HCT116 (cell line): ENCODE measurements around the gene WLS. TPM values are rescaled to one million over a fixed set of nuclear protein-coding genes. Genes with fewer than 3 reads are reported as not detected.

Experiments used
- ATAC-seq: fragments of 200-7000 bp; cut with Tn5 transposase; 2 replicates; pipeline ENCODE4 v1.9.1; 2020; ENCODE audit warnings: mild to moderate bottlenecking, moderate library complexity
- BruUV-seq: library from RNA; stranded (reverse); fragments of 400-500 nt; replicated peaks from 2 replicates; lab custom pipeline; 2021; lab: Mats Ljungman, UMichigan
- CTCF ChIA-PET: fragments of 300-600 bp; sonication (Branson Sonifier 250); formaldehyde crosslinking; loops from one replicate; lab custom pipeline; 2021; ENCODE audit warnings: antibody characterized with exemption; lab: Charles Lee
- POLR2A ChIA-PET: fragments of 300-600, 350-600 bp; sonication (Branson Sonifier 250); formaldehyde crosslinking; loops from one replicate; lab custom pipeline; 2021; ENCODE audit warnings: antibody characterized with exemption; lab: Charles Lee
- RAD21 ChIA-PET, 2 experiments: fragments of 300-600 bp; sonication (Branson Sonifier 250); formaldehyde crosslinking; loops; one replicate each; lab custom pipeline; 2023; ENCODE audit warnings: low total read pairs in 2 of 2; ENCODE audit not compliant: uncharacterized antibody in 2 of 2, unreplicated experiment in 2 of 2, low non-redundant PET in 1 of 2; lab: Charles Lee
- DNase-seq: peaks from one replicate; pipeline ENCODE4 v3.0.0-alpha.2; 2010; ENCODE audit warnings: low read depth, low spot score
- H2AFZ ChIP-seq: fragments of 200-600 bp; shearing (Covaris generic), sonication (generic); 2 replicates; pipeline ENCODE4 v1.6.1; 2017; ENCODE audit warnings: low read depth, mixed run types, mixed read lengths, antibody characterized with exemption, low read length; ENCODE audit not compliant: poor library complexity, severe bottlenecking
- H3K27ac ChIP-seq: 2 replicates; pipeline ENCODE4 v1.5.1; 2012; ENCODE audit warnings: low read depth, low read length
- H3K27me3 ChIP-seq: fragments of 200-600 bp; sonication (generic); 2 replicates; pipeline ENCODE4 v1.6.1; 2016; ENCODE audit warnings: mixed run types, low read length, mixed read lengths; ENCODE audit not compliant: insufficient read depth
- H3K36me3 ChIP-seq, 2 experiments: fragments of 200-500 bp in 1 of 2; fragments of 200-600 bp in 1 of 2; sonication (Bioruptor generic) in 1 of 2; sonication (generic) in 1 of 2; 2 replicates each; pipeline versions ENCODE4 v1.5.1 to v1.6.1; 2014 to 2016; ENCODE audit warnings: low read length in 2 of 2, inconsistent platforms in 1 of 2, mixed read lengths in 1 of 2, mixed run types in 1 of 2; ENCODE audit not compliant: insufficient read depth in 2 of 2, control insufficient read depth in 1 of 2
- H3K4me1 ChIP-seq, 2 experiments: fragments of 200-600 bp in 1 of 2; sonication (generic) in 1 of 2; 2 replicates each; pipeline versions ENCODE4 v1.5.1 to v1.6.1; 2012 to 2017; ENCODE audit warnings: low read length in 2 of 2, inconsistent platforms in 1 of 2, mild to moderate bottlenecking in 1 of 2, mixed read lengths in 1 of 2, mixed run types in 1 of 2, moderate library complexity in 1 of 2; ENCODE audit not compliant: insufficient read depth in 2 of 2, control insufficient read depth in 1 of 2
- H3K4me2 ChIP-seq: fragments of 200-600 bp; sonication (generic); 2 replicates; pipeline ENCODE4 v1.6.1; 2017; ENCODE audit warnings: mixed run types, low read length, mixed read lengths
- H3K4me3 ChIP-seq, 2 experiments: fragments of 200-600 bp in 1 of 2; sonication (generic) in 1 of 2; replicated peaks in 1 of 2; 2 replicates each; pipeline ENCODE4 v1.5.1; 2011 to 2016; ENCODE audit warnings: low read length in 2 of 2, control low read depth in 1 of 2, low read depth in 1 of 2, mild to moderate bottlenecking in 1 of 2, mixed read lengths in 1 of 2, mixed run types in 1 of 2
- H3K79me2 ChIP-seq: fragments of 200-600 bp; sonication (generic); 2 replicates; pipeline ENCODE4 v1.6.1; 2017; ENCODE audit warnings: mild to moderate bottlenecking, mixed run types, low read length, moderate library complexity, mixed read lengths; ENCODE audit not compliant: insufficient read depth
- H3K9ac ChIP-seq: fragments of 200-600 bp; sonication (generic); 2 replicates; pipeline ENCODE4 v1.6.1; 2016; ENCODE audit warnings: low read length, mixed read lengths
- H3K9me2 ChIP-seq: fragments of 200-600 bp; sonication (generic), shearing (Covaris generic); 2 replicates; pipeline ENCODE4 v1.6.1; 2017; ENCODE audit warnings: mixed run types, mild to moderate bottlenecking, moderate library complexity; ENCODE audit not compliant: insufficient read depth
- H3K9me3 ChIP-seq, 2 experiments: fragments of 200-500 bp in 1 of 2; fragments of 200-600 bp in 1 of 2; sonication (Bioruptor generic) in 1 of 2; sonication (generic) in 1 of 2; 2 replicates each; pipeline ENCODE4 v1.6.1; 2014 to 2017; ENCODE audit warnings: low read length in 2 of 2, mixed read lengths in 2 of 2, inconsistent platforms in 1 of 2, low read depth in 1 of 2, mild to moderate bottlenecking in 1 of 2, mixed run types in 1 of 2, moderate library complexity in 1 of 2; ENCODE audit not compliant: control insufficient read depth in 1 of 2, insufficient read depth in 1 of 2
- H4K20me1 ChIP-seq: fragments of 200-600 bp; sonication (generic), shearing (Covaris generic); 2 replicates; pipeline ENCODE4 v1.6.1; 2017; ENCODE audit warnings: mixed run types, mild to moderate bottlenecking, moderate library complexity; ENCODE audit not compliant: insufficient read depth
- CBX3 ChIP-seq: IDR thresholded peaks from 2 replicates; pipeline ENCODE4 v1.6.1; 2012; ENCODE audit warnings: low read depth
- CEBPB ChIP-seq: IDR thresholded peaks from 2 replicates; pipeline ENCODE4 v1.6.1; 2012; ENCODE audit warnings: low read depth
- EGR1 ChIP-seq: IDR thresholded peaks from 2 replicates; pipeline ENCODE4 v1.6.1; 2012; ENCODE audit warnings: low read depth
- ELF1 ChIP-seq: IDR thresholded peaks from 2 replicates; pipeline ENCODE4 v1.6.1; 2012; ENCODE audit warnings: low read depth, borderline replicate concordance
- EZH2phosphoT487 ChIP-seq: fragments of 200-600 bp; IDR thresholded peaks from 2 replicates; pipeline ENCODE4 v1.6.1; 2018; ENCODE audit warnings: antibody characterized with exemption, borderline replicate concordance
- POLR2AphosphoS5 ChIP-seq: IDR thresholded peaks from 2 replicates; pipeline ENCODE4 v1.6.1; 2011; ENCODE audit warnings: mild to moderate bottlenecking, low read depth, low read length, moderate library complexity
- RAD21 ChIP-seq: IDR thresholded peaks from 2 replicates; pipeline ENCODE4 v1.6.1; 2012; ENCODE audit warnings: low read depth, mild to moderate bottlenecking
- SIN3A ChIP-seq: IDR thresholded peaks from 2 replicates; pipeline ENCODE4 v1.6.1; 2012; ENCODE audit warnings: low read depth
- SRF ChIP-seq: IDR thresholded peaks from 2 replicates; pipeline ENCODE4 v1.6.1; 2012; ENCODE audit warnings: low read depth
- YY1 ChIP-seq: IDR thresholded peaks from 2 replicates; pipeline ENCODE4 v1.6.1; 2011; ENCODE audit warnings: low read length, low read depth, moderate library complexity, mild to moderate bottlenecking; ENCODE audit not compliant: insufficient replicate concordance; ENCODE audit errors: extremely low read depth
- ZFX ChIP-seq: fragments of 450-650 bp; IDR thresholded peaks from 2 replicates; pipeline ENCODE4 v1.6.1; 2017
- ZNF274 ChIP-seq: fragments of 200-500 bp; sonication (Bioruptor generic); IDR thresholded peaks from 2 replicates; pipeline ENCODE4 v1.6.1; 2014; ENCODE audit warnings: mild to moderate bottlenecking, low read depth, low read length, inconsistent platforms
- intact Hi-C: fragments of 100-400 bp; cut with micrococcal nuclease; formaldehyde crosslinking; loops from 2 replicates; pipeline ENCODE4 v1.10.0; 2022
- total RNA-seq: library from RNA; stranded (reverse); gene quantifications from one replicate; pipeline ENCODE4 v1.2.1, GENCODE V29; 2021; ENCODE audit not compliant: unreplicated experiment
- TF ChIP-seq, protein P1 (sequence below): IDR thresholded peaks from 2 replicates; pipeline ENCODE4 v1.6.1; 2011; ENCODE audit warnings: mild to moderate bottlenecking, low read length, moderate library complexity; ENCODE audit not compliant: insufficient replicate concordance; ENCODE audit errors: extremely low read depth
- TF ChIP-seq, protein P2 (sequence below): IDR thresholded peaks from 2 replicates; pipeline ENCODE4 v1.6.1; 2012
- TF ChIP-seq, protein P3 (sequence below): IDR thresholded peaks from 2 replicates; pipeline ENCODE4 v1.6.1; 2012; ENCODE audit warnings: low read depth
- TF ChIP-seq, protein P4 (sequence below), 3 experiments: fragments of 200-600 bp in 1 of 3; sonication (generic) in 1 of 3; IDR thresholded peaks in 2 of 3; conservative IDR thresholded peaks in 1 of 3; 2 replicates each; pipeline ENCODE4 v1.5.1; 2012 to 2017; ENCODE audit warnings: low read depth in 2 of 3, low read length in 2 of 3, antibody characterized with exemption in 1 of 3, borderline replicate concordance in 1 of 3, control low read depth in 1 of 3, mild to moderate bottlenecking in 1 of 3, mixed read lengths in 1 of 3, mixed run types in 1 of 3, moderate library complexity in 1 of 3; ENCODE audit not compliant: insufficient read depth in 1 of 3

The WLS gene
- total RNA-seq, 1 experiment from 2014 or later, result 38.0 TPM

DNA sequence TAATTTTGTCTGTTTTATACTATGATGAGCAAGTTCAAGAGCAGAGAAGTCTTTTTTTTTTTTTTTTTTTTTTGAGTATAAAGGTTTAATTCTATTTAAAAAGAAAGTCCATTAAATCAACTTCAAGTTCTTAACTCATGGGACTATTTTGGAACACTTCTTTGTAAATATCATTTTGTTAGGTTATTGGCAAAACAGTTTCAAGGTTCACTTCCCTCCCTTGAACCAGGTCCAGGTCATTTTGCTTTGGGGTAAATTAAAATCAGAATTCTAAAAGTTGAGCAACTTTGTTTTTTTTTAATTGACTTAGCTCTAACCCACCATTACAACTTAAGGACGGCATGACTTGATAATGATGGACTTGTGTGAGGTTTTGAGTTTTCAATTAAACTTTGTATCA is 72.3 kb downstream of the WLS start:
- BruUV-seq, result no TSS peak
- Histone ChIP-seq H2AFZ (no peak overlapping the region), H3K9ac (no peak overlapping the region), H3K27me3 (no peaks in the 10 kb centered on the region), H4K20me1 (no peaks in the 10 kb centered on the region), H3K27ac (no peak overlapping the region), H3K4me1 (no peaks in the 10 kb centered on the region), H3K9me3 (no peaks in the 10 kb centered on the region), H3K36me3 (peaks cover 0 to 3% of the 10 kb centered on the region in 2 experiments; a peak in 1 of 4 replicates), H3K4me3 (no peak overlapping the region), H3K4me2 (no peak overlapping the region), H3K9me2 (no peaks in the 10 kb centered on the region), H3K79me2 (no peaks in the 10 kb centered on the region)
- ATAC-seq (no peak), DNase-seq (no peak)
- ChIA-PET CTCF (no interaction called here), RAD21 (no interaction called here), POLR2A (interaction anchor here (0.7 kb wide), 1 partner anchor 139 kb away, joined by 3 read pairs; no protein-coding TSS in a partner anchor)
- intact Hi-C loops, result no loop called here
- TF ChIP-seq ZNF274 (no peak), ELF1 (no peak), RAD21 (no peak), CEBPB (no peak), ZFX (no peak), CBX3 (no peak), EGR1 (no peak), SRF (no peak), EZH2phosphoT487 (no peak), SIN3A (no peak), POLR2AphosphoS5 (no peak), YY1 (no peak)
- TF ChIP-seq, protein P1, sequence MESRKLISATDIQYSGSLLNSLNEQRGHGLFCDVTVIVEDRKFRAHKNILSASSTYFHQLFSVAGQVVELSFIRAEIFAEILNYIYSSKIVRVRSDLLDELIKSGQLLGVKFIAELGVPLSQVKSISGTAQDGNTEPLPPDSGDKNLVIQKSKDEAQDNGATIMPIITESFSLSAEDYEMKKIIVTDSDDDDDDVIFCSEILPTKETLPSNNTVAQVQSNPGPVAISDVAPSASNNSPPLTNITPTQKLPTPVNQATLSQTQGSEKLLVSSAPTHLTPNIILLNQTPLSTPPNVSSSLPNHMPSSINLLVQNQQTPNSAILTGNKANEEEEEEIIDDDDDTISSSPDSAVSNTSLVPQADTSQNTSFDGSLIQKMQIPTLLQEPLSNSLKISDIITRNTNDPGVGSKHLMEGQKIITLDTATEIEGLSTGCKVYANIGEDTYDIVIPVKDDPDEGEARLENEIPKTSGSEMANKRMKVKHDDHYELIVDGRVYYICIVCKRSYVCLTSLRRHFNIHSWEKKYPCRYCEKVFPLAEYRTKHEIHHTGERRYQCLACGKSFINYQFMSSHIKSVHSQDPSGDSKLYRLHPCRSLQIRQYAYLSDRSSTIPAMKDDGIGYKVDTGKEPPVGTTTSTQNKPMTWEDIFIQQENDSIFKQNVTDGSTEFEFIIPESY, result no peak
- TF ChIP-seq, protein P2, sequence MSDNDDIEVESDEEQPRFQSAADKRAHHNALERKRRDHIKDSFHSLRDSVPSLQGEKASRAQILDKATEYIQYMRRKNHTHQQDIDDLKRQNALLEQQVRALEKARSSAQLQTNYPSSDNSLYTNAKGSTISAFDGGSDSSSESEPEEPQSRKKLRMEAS, result no peak
- TF ChIP-seq, protein P3, sequence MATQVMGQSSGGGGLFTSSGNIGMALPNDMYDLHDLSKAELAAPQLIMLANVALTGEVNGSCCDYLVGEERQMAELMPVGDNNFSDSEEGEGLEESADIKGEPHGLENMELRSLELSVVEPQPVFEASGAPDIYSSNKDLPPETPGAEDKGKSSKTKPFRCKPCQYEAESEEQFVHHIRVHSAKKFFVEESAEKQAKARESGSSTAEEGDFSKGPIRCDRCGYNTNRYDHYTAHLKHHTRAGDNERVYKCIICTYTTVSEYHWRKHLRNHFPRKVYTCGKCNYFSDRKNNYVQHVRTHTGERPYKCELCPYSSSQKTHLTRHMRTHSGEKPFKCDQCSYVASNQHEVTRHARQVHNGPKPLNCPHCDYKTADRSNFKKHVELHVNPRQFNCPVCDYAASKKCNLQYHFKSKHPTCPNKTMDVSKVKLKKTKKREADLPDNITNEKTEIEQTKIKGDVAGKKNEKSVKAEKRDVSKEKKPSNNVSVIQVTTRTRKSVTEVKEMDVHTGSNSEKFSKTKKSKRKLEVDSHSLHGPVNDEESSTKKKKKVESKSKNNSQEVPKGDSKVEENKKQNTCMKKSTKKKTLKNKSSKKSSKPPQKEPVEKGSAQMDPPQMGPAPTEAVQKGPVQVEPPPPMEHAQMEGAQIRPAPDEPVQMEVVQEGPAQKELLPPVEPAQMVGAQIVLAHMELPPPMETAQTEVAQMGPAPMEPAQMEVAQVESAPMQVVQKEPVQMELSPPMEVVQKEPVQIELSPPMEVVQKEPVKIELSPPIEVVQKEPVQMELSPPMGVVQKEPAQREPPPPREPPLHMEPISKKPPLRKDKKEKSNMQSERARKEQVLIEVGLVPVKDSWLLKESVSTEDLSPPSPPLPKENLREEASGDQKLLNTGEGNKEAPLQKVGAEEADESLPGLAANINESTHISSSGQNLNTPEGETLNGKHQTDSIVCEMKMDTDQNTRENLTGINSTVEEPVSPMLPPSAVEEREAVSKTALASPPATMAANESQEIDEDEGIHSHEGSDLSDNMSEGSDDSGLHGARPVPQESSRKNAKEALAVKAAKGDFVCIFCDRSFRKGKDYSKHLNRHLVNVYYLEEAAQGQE, result no peak
- TF ChIP-seq, protein P4, sequence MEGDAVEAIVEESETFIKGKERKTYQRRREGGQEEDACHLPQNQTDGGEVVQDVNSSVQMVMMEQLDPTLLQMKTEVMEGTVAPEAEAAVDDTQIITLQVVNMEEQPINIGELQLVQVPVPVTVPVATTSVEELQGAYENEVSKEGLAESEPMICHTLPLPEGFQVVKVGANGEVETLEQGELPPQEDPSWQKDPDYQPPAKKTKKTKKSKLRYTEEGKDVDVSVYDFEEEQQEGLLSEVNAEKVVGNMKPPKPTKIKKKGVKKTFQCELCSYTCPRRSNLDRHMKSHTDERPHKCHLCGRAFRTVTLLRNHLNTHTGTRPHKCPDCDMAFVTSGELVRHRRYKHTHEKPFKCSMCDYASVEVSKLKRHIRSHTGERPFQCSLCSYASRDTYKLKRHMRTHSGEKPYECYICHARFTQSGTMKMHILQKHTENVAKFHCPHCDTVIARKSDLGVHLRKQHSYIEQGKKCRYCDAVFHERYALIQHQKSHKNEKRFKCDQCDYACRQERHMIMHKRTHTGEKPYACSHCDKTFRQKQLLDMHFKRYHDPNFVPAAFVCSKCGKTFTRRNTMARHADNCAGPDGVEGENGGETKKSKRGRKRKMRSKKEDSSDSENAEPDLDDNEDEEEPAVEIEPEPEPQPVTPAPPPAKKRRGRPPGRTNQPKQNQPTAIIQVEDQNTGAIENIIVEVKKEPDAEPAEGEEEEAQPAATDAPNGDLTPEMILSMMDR (IDR thresholded peaks at IDR 0.05 in 2 of 3, conservative IDR thresholded peaks at IDR 0.05 in 1 of 3; ENCODE audit: borderline replicate concordance in 1 of 3, insufficient read depth in 1 of 3, low read depth in 2 of 3, low read length in 2 of 3), result no peak
